DOHH2 (cell line): ENCODE data around the gene ITCH.

ENCODE experiments used
- H3F3A ChIP-seq: fragments of 200-600 bp; sonication (generic), shearing (Covaris generic); 2 replicates; pipeline ENCODE4 v1.6.0; 2016; ENCODE audit warnings: antibody characterized with exemption, mild to moderate bottlenecking; ENCODE audit not compliant: control insufficient read depth, insufficient read depth
- H3K27ac ChIP-seq: fragments of 200-600 bp; sonication (generic); 2 replicates; pipeline ENCODE4 v1.5.1; 2014; ENCODE audit warnings: low read depth, mild to moderate bottlenecking, low read length, moderate library complexity
- H3K27me3 ChIP-seq: fragments of 200-600 bp; sonication (generic); 2 replicates; pipeline ENCODE4 v1.6.1; 2014; ENCODE audit warnings: mild to moderate bottlenecking, low read length, mixed read lengths; ENCODE audit not compliant: control insufficient read depth
- H3K36me3 ChIP-seq: fragments of 200-600 bp; sonication (generic); 2 replicates; pipeline ENCODE4 v1.6.1; 2014; ENCODE audit warnings: mild to moderate bottlenecking, low read length, moderate library complexity, mixed read lengths; ENCODE audit not compliant: control insufficient read depth
- H3K4me1 ChIP-seq: fragments of 200-600 bp; sonication (generic); 2 replicates; pipeline ENCODE4 v1.6.1; 2014; ENCODE audit warnings: mild to moderate bottlenecking, low read length, mixed read lengths; ENCODE audit not compliant: control insufficient read depth
- H3K4me2 ChIP-seq: fragments of 200-600 bp; sonication (generic); 2 replicates; pipeline ENCODE4 v1.6.0; 2014; ENCODE audit warnings: mild to moderate bottlenecking, low read length, moderate library complexity
- H3K4me3 ChIP-seq: fragments of 200-600 bp; sonication (generic); 2 replicates; pipeline ENCODE4 v1.5.1; 2014; ENCODE audit warnings: mild to moderate bottlenecking, low read length, mixed read lengths
- H3K79me2 ChIP-seq: fragments of 200-600 bp; sonication (generic); 2 replicates; pipeline ENCODE4 v1.6.1; 2014; ENCODE audit warnings: mild to moderate bottlenecking, low read length, mixed read lengths; ENCODE audit not compliant: control insufficient read depth
- H3K9me2 ChIP-seq: fragments of 200-600 bp; sonication (generic); replicated peaks from 2 replicates; pipeline ENCODE4 v1.6.1; 2014; ENCODE audit warnings: mild to moderate bottlenecking, low read length, mixed read lengths; ENCODE audit not compliant: control insufficient read depth
- H3K9me3 ChIP-seq: fragments of 200-600 bp; sonication (generic); 2 replicates; pipeline ENCODE4 v1.6.1; 2014; ENCODE audit warnings: antibody characterized with exemption, low read length, mixed read lengths; ENCODE audit not compliant: control insufficient read depth, insufficient read depth
- H4K20me1 ChIP-seq: fragments of 200-600 bp; sonication (generic); 2 replicates; pipeline ENCODE4 v1.6.0; 2014; ENCODE audit warnings: low read depth, mild to moderate bottlenecking, antibody characterized with exemption, low read length, moderate library complexity; ENCODE audit not compliant: control insufficient read depth, insufficient read depth
- EZH2phosphoT487 ChIP-seq: fragments of 200-600 bp; sonication (generic); IDR thresholded peaks from 2 replicates; pipeline ENCODE4 v1.6.1; 2017; ENCODE audit warnings: borderline replicate concordance, mild to moderate bottlenecking, antibody characterized with exemption, low read length, moderate library complexity, mixed read lengths
- TF ChIP-seq, protein P1 (sequence below): fragments of 200-600 bp; sonication (generic); IDR thresholded peaks from one replicate; pipeline ENCODE4 v1.5.1; 2014; ENCODE audit warnings: antibody characterized with exemption, mild to moderate bottlenecking, low read depth, low read length; ENCODE audit not compliant: poor library complexity, severe bottlenecking

Gene ITCH

DNA sequence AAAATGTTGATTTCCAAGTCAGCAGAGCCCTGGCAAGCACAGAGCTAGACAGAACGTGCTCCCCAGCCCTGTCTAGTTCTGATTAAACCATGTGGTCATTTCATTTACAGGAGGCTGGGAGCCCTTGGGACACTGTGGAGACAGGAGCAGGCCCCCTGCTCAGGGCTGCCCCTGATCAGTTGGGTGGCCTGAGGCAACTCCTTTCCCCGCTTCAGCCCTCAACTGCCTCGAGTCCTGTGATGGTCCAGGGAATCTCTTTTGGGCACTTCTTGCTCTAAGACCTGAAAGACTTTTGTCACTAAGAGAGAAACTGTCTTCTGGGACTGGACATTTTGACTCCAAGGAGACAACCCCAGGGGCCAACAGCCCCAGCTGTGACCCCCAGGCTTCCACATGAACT, 166.7 kb downstream of the ITCH start:
- Histone ChIP-seq H3K27me3 (no peaks in the 10 kb centered on the region), H3K4me1 (no peaks in the 10 kb centered on the region), H3K36me3 (peaks cover 75% of the 10 kb centered on the region), H3K9me2 (no peaks in the 10 kb centered on the region), H3K4me3 (no peak overlapping the region), H3K79me2 (peaks cover 11% of the 10 kb centered on the region), H3F3A (no peaks in the 10 kb centered on the region), H3K9me3 (no peaks in the 10 kb centered on the region), H4K20me1 (no peaks in the 10 kb centered on the region), H3K27ac (no peak overlapping the region), H3K4me2 (no peak overlapping the region)
- TF ChIP-seq EZH2phosphoT487: no peak

- Histone ChIP-seq H3K9me2 (no peaks in the 10 kb centered on the region), H3K36me3 (peaks cover 74% of the 10 kb centered on the region), H3K27ac (no peak overlapping the region), H3K4me1 (no peaks in the 10 kb centered on the region), H3K27me3 (no peaks in the 10 kb centered on the region), H4K20me1 (no peaks in the 10 kb centered on the region), H3K9me3 (no peaks in the 10 kb centered on the region), H3F3A (no peaks in the 10 kb centered on the region), H3K4me2 (no peak overlapping the region), H3K79me2 (peaks cover 5% of the 10 kb centered on the region), H3K4me3 (no peak overlapping the region)
- no peak for TF ChIP-seq EZH2phosphoT487
- TF ChIP-seq, protein P1, sequence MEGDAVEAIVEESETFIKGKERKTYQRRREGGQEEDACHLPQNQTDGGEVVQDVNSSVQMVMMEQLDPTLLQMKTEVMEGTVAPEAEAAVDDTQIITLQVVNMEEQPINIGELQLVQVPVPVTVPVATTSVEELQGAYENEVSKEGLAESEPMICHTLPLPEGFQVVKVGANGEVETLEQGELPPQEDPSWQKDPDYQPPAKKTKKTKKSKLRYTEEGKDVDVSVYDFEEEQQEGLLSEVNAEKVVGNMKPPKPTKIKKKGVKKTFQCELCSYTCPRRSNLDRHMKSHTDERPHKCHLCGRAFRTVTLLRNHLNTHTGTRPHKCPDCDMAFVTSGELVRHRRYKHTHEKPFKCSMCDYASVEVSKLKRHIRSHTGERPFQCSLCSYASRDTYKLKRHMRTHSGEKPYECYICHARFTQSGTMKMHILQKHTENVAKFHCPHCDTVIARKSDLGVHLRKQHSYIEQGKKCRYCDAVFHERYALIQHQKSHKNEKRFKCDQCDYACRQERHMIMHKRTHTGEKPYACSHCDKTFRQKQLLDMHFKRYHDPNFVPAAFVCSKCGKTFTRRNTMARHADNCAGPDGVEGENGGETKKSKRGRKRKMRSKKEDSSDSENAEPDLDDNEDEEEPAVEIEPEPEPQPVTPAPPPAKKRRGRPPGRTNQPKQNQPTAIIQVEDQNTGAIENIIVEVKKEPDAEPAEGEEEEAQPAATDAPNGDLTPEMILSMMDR: no peak
Observed at GRCh38 chr20:34530342-34530741, 167.3 kb downstream of the ITCH start.

DNA sequence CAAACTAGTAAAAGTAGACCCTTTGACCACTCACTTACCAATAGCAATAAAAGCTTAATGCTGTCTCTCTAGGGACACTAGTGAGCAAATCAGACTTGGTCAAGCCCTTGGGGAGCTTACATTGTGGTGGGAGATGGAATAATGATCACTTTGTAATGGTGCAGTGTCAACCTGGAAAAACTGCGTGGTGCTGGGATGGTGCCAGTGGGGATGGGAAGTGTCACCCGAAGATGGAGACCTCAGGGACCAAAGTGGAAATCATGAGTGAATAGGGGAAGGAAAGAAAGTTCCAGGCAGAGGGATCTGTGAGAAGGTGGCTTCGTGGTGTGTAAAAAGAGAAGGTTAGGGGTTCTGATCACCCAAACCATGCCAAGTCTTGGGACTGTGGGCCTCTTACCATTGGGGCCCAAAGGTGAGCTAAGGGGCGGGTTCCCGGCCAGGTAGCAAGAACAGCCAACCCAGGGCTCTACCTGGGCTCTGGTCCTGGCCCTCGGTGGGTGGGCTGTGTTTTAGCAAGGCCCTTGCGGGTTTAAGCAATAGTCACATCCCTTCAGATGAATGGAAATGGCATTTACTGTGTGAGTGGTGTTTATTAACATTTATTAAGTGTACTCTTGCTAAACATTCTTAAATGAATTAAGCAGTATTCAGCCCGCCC, 168.7 kb downstream of the ITCH start:
- H3K27ac ChIP-seq: no peak overlapping the region
- TF ChIP-seq EZH2phosphoT487: no peak
- TF ChIP-seq, protein P1: no peak
- no peaks in the 10 kb centered on the region for H3F3A ChIP-seq
- H3K4me2 ChIP-seq: no peak overlapping the region
- no peaks in the 10 kb centered on the region for H3K79me2 ChIP-seq
- H3K4me1 ChIP-seq: no peaks in the 10 kb centered on the region
- H3K27me3 ChIP-seq: no peaks in the 10 kb centered on the region
- no peaks in the 10 kb centered on the region for H3K9me3 ChIP-seq
- H3K9me2 ChIP-seq: no peaks in the 10 kb centered on the region
- H4K20me1 ChIP-seq: no peaks in the 10 kb centered on the region
- H3K36me3 ChIP-seq: peaks cover 69% of the 10 kb centered on the region
- H3K4me3 ChIP-seq: no peak overlapping the region

DNA sequence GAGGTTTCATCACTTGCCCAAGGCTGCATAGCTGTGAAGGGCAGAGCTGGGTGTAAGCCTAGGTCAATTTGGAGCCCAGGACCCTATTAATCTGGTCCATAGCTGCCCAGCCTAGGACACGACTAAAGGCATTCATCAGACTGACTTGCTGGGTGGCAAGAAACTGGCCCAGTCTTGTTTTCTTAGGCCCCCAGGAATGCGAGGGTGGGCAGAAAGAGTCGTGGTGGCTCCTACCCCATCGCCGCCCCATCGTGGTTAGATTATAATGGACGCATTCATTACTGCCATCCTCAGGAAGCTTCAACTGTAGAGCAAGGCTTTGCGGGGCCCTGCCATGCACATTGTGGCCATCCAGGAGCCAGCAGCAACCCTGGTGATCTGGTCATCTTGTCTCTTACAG, 169.2 kb downstream of the ITCH start:
- H3K4me1 ChIP-seq: no peaks in the 10 kb centered on the region
- no peaks in the 10 kb centered on the region for H3K9me3 ChIP-seq
- H3K4me2 ChIP-seq: no peak overlapping the region
- peaks cover 69% of the 10 kb centered on the region for H3K36me3 ChIP-seq
- no peaks in the 10 kb centered on the region for H4K20me1 ChIP-seq
- H3K27ac ChIP-seq: no peak overlapping the region
- no peaks in the 10 kb centered on the region for H3K9me2 ChIP-seq
- TF ChIP-seq EZH2phosphoT487: no peak
- no peaks in the 10 kb centered on the region for H3F3A ChIP-seq
- H3K4me3 ChIP-seq: no peak overlapping the region
- no peaks in the 10 kb centered on the region for H3K27me3 ChIP-seq
- H3K79me2 ChIP-seq: no peaks in the 10 kb centered on the region
